DMS53 treated with DMSO at 0.1 percent for 48 hours (cell line): Measurements from ENCODE around the gene ARHGAP10.
A peak's percentile ranks its signal among the peaks of the same experiment; 100 is the strongest.
"Not testable (repeated sequence)": the region's sequence is repeated elsewhere in the genome, so short reads cannot be mapped to it uniquely, and the experiment has no call there.

ENCODE experiments used
- DNase-seq: peaks from one replicate; lab custom pipeline; 2025; ENCODE audit not compliant: unreplicated experiment; lab: John Stamatoyannopoulos, UW

ARHGAP10 gene

GRCh38 chr4:147980586-147980985 is 248.7 kb downstream of the ARHGAP10 start:
- DNase-seq = no peak

GRCh38 chr4:147981305-147981704 is 249.4 kb downstream of the ARHGAP10 start:
- DNase-seq = no peak

GRCh38 chr4:147984065-147984777 is 252.3 kb downstream of the ARHGAP10 start:
- DNase-seq = peak; percentile 24

GRCh38 chr4:147984778-147985138 is 252.9 kb downstream of the ARHGAP10 start:
- DNase-seq = no peak

GRCh38 chr4:147985376-147985775 is 253.5 kb downstream of the ARHGAP10 start:
- no peak for DNase-seq

GRCh38 chr4:147987252-147987651 is 255.4 kb downstream of the ARHGAP10 start:
- DNase-seq = no peak

GRCh38 chr4:147991543-147992283 is 259.8 kb downstream of the ARHGAP10 start:
- no peak for DNase-seq

GRCh38 chr4:147994076-147994475 is 262.2 kb downstream of the ARHGAP10 start:
- no peak for DNase-seq

GRCh38 chr4:147994491-147995385 is 262.9 kb downstream of the ARHGAP10 start:
- no peak for DNase-seq

GRCh38 chr4:147996859-147997258 is 265.0 kb downstream of the ARHGAP10 start:
- no peak for DNase-seq

GRCh38 chr4:148000038-148000437 is 268.1 kb downstream of the ARHGAP10 start:
- DNase-seq = not testable (repeated sequence)

GRCh38 chr4:148004228-148004857 is 272.5 kb downstream of the ARHGAP10 start:
- DNase-seq = no peak

GRCh38 chr4:148006001-148006400 is 274.1 kb downstream of the ARHGAP10 start:
- no peak for DNase-seq

- DNase-seq = no peak
Observed at GRCh38 chr4:148007314-148007760, 275.4 kb downstream of the ARHGAP10 start.

- DNase-seq = no peak
Observed at GRCh38 chr4:148007792-148008191, 275.9 kb downstream of the ARHGAP10 start.

GRCh38 chr4:148015058-148015457 is 283.2 kb downstream of the ARHGAP10 start:
- DNase-seq = no peak

- DNase-seq = no peak
Observed at GRCh38 chr4:148015468-148015867, 283.6 kb downstream of the ARHGAP10 start.

GRCh38 chr4:148016063-148016637 is 284.3 kb downstream of the ARHGAP10 start:
- DNase-seq = no peak

GRCh38 chr4:148017801-148018200 is 285.9 kb downstream of the ARHGAP10 start:
- DNase-seq = no peak

GRCh38 chr4:148021686-148022085 is 289.8 kb downstream of the ARHGAP10 start:
- DNase-seq = no peak

GRCh38 chr4:148022975-148023374 is 291.1 kb downstream of the ARHGAP10 start:
- no peak for DNase-seq
